ENCODE results near the gene PLXDC2. TPM values are rescaled to one million over a fixed set of nuclear protein-coding genes. Genes with fewer than 3 reads are reported as not detected.

Gene PLXDC2
- total and polyA plus RNA-seq, 10 of the 15 experiments (the other 5 are each of a cell fraction or from before 2014, with no cell fraction given), result 0.05 to 1.8 (median 0.14) TPM; not detected in 2

- TF ChIP-seq STAT3 (IDR thresholded peaks at IDR 0.05; ENCODE audit: low read depth, low read length) (no peak), NR2C2 (IDR thresholded peaks at IDR 0.05; ENCODE audit: borderline replicate concordance, control insufficient read depth, insufficient read length, low read depth) (no peak), FOXK2 (IDR thresholded peaks at IDR 0.05) (no peak), NBN (IDR thresholded peaks at IDR 0.05) (no peak)
Observed at GRCh38 chr10:20173046-20173445, 356.8 kb downstream of the PLXDC2 start (continued).

- Histone ChIP-seq H3K79me2 (ENCODE audit: control insufficient read depth, insufficient read depth, low read length) (no peaks in the 10 kb centered on the region), H3K4me3 (no peak overlapping the region), H3K27ac (ENCODE audit: control insufficient read depth, insufficient read depth) (no peak overlapping the region), H3K9ac (ENCODE audit: control insufficient read depth, insufficient read depth, low read length) (no peak overlapping the region), H3K4me1 (ENCODE audit: control insufficient read depth, insufficient read depth, low read length) (no peaks in the 10 kb centered on the region), H4K20me1 (ENCODE audit: control insufficient read depth, insufficient read depth) (no peaks in the 10 kb centered on the region), H3K9me3 (replicated peaks; ENCODE audit: control insufficient read depth, insufficient read depth, low read length) (no peaks in the 10 kb centered on the region; the same call in 2 of the 3 replicates), H3K4me2 (ENCODE audit: control insufficient read depth, insufficient read depth) (no peak overlapping the region), H3K27me3 (replicated peaks in 1 of 2; ENCODE audit: control insufficient read depth in 2 of 2, insufficient read depth in 2 of 2, low read length in 1 of 2) (no peaks in the 10 kb centered on the region), H3K36me3 (ENCODE audit: control insufficient read depth in 2 of 2, insufficient read depth in 2 of 2, low read length in 1 of 2) (no peaks in the 10 kb centered on the region), H2AFZ (ENCODE audit: control insufficient read depth, low read depth, low read length) (no peak overlapping the region)
- no peak for DNase-seq (ENCODE audit: low read depth, low spot score)
- intact Hi-C loops (cut with micrococcal nuclease; ENCODE audit: unreplicated experiment) (no loop called here), in situ Hi-C loops (cut with MboI) (no loop called here)
- WGBS (ENCODE audit: insufficient coverage, insufficient replicate concordance, low lambda C conversion rate, missing lambda C conversion rate), result 12% methylated on average over 3 of the region's 3 CpGs
- no peak for ATAC-seq
- TF ChIP-seq REST (IDR thresholded peaks at IDR 0.05; ENCODE audit: low read depth, low read length) (no peak), CBX5 (IDR thresholded peaks at IDR 0.05; ENCODE audit: low read depth) (no peak), EED (IDR thresholded peaks at IDR 0.05; ENCODE audit: low read depth) (no peak), ZNF384 (IDR thresholded peaks at IDR 0.05; ENCODE audit: borderline replicate concordance, low read depth, low read length) (no peak), KAT2A (conservative IDR thresholded peaks at IDR 0.05; ENCODE audit: control insufficient read depth, low read depth, low read length) (no peak), MAX (IDR thresholded peaks at IDR 0.05; ENCODE audit: low read depth, low read length) (no peak), STAT1 (conservative IDR thresholded peaks at IDR 0.05) (no peak), EP300 (IDR thresholded peaks at IDR 0.05; ENCODE audit: borderline replicate concordance in 1 of 2, control insufficient read depth in 1 of 2, low read depth in 2 of 2, low read length in 2 of 2) (no peak)
- RAD21 ChIA-PET (ENCODE audit: unreplicated experiment), result no interaction called here
- CTCF ChIA-PET, result no interaction called here
- POLR2A ChIA-PET, result interaction anchor here (0.6 kb wide), 1 partner anchor 960 kb away, joined by 4 read pairs; no protein-coding TSS in a partner anchor
- FAIRE-seq, result no peak
- BruUV-seq (replicated peaks), result no TSS peak
- SMC1A ChIA-PET (ENCODE audit: uncharacterized antibody, unreplicated experiment), result no interaction called here
Observed at GRCh38 chr10:20175719-20176118, 359.5 kb downstream of the PLXDC2 start.
